ENCODE measurements around the gene ADGRD2.
A peak's percentile ranks its signal among the peaks of the same experiment; 100 is the strongest.

Gene ADGRD2

GRCh38 chr9:124510650-124511425 is 60.6 kb downstream of the ADGRD2 start:
- DNase-seq, result no peak

- no peak for DNase-seq
These were observed 61.2 kb downstream of the ADGRD2 start for GRCh38 chr9:124511426-124511840.

- DNase-seq, result no peak
These were observed 61.9 kb downstream of the ADGRD2 start for GRCh38 chr9:124511891-124512805.

- DNase-seq, result no peak
These were observed 62.6 kb downstream of the ADGRD2 start for GRCh38 chr9:124512806-124513204.

GRCh38 chr9:124513376-124513994 is 63.2 kb downstream of the ADGRD2 start:
- peak in 8 of 56 donors; percentile 10 to 37 (median 24) for DNase-seq

GRCh38 chr9:124514125-124514524 is 63.9 kb downstream of the ADGRD2 start:
- no peak for DNase-seq

GRCh38 chr9:124514874-124515273 is 64.6 kb downstream of the ADGRD2 start:
- DNase-seq, result no peak

- DNase-seq, result no peak
These were observed 67.3 kb downstream of the ADGRD2 start for GRCh38 chr9:124517600-124517999.

GRCh38 chr9:124518116-124518515 is 67.9 kb downstream of the ADGRD2 start:
- no peak for DNase-seq

GRCh38 chr9:124520206-124520596 is 70.0 kb downstream of the ADGRD2 start:
- DNase-seq, result peak in 22 of 56 donors; percentile 4 to 56 (median 16)

- no peak for DNase-seq
These were observed 70.9 kb downstream of the ADGRD2 start for GRCh38 chr9:124521142-124521541.

GRCh38 chr9:124522121-124523098 is 72.2 kb downstream of the ADGRD2 start:
- no peak for DNase-seq

GRCh38 chr9:124526174-124526573 is 75.9 kb downstream of the ADGRD2 start:
- DNase-seq, result no peak

GRCh38 chr9:124527781-124528180 is 77.5 kb downstream of the ADGRD2 start:
- no peak for DNase-seq

Data from amygdala (tissue), 56 donors.